Breast epithelium (tissue), 4 donors: ENCODE data around the gene PPARG. TPM values are rescaled to one million over a fixed set of nuclear protein-coding genes. Genes with fewer than 3 reads are reported as not detected.

Source experiments
- DNase-seq, 2 donors: peaks; one replicate each; pipeline ENCODE4 v3.0.0-alpha.2; 2019; ENCODE audit warnings: low spot score in 2 of 2
- H3K27ac ChIP-seq, 2 donors: fragments of 200-600 bp; sonication (generic) in 1 of 2; one replicate each; pipeline ENCODE4 v1.5.1; 2016 to 2019; ENCODE audit warnings: mild to moderate bottlenecking in 1 of 2
- H3K27me3 ChIP-seq, 2 donors: fragments of 200-600 bp; sonication (generic) in 1 of 2; one replicate each; pipeline versions ENCODE4 v1.5.1 to v1.6.0; 2017 to 2019; ENCODE audit warnings: control low read depth in 1 of 2, mild to moderate bottlenecking in 1 of 2
- H3K36me3 ChIP-seq: fragments of 200-600 bp; one replicate; pipeline ENCODE4 v1.5.1; 2019
- H3K4me1 ChIP-seq, 2 donors: fragments of 200-600 bp; sonication (generic); one replicate each; pipeline ENCODE4 v1.5.1; 2016 to 2019; ENCODE audit warnings: control low read depth in 1 of 2
- H3K4me3 ChIP-seq, 3 donors: fragments of 200-600 bp; sonication (generic); 1 replicate in 2 of 3; 2 replicates in 1 of 3; pipeline ENCODE4 v1.5.1; 2016 to 2019; ENCODE audit warnings: mild to moderate bottlenecking in 3 of 3, moderate library complexity in 2 of 3
- H3K9me3 ChIP-seq, 2 donors: fragments of 200-600 bp; sonication (generic) in 1 of 2; one replicate each; pipeline ENCODE4 v1.5.1; 2016 to 2019; ENCODE audit warnings: control low read depth in 1 of 2
- CTCF ChIP-seq, 3 donors: fragments of 450-650 bp; IDR thresholded peaks; one replicate each; pipeline ENCODE4 v1.5.1; 2016 to 2017; ENCODE audit warnings: antibody characterized with exemption in 3 of 3, mild to moderate bottlenecking in 3 of 3, moderate library complexity in 3 of 3
- POLR2A ChIP-seq: fragments of 450-650 bp; IDR thresholded peaks from one replicate; pipeline ENCODE4 v1.6.1; 2016; ENCODE audit warnings: antibody characterized with exemption, mild to moderate bottlenecking, moderate library complexity
- POLR2AphosphoS5 ChIP-seq, 3 donors: sonication (generic); formaldehyde crosslinking; IDR thresholded peaks; one replicate each; pipeline ENCODE4 v1.6.1; 2017; ENCODE audit warnings: antibody characterized with exemption in 3 of 3
- intact Hi-C: fragments of 100-400 bp; cut with DNase I; formaldehyde crosslinking; loops from one replicate; pipeline ENCODE4 v1.15.1; 2023; ENCODE audit warnings: low total_unique reads
- total RNA-seq, 3 donors: library from RNA; depleted of rRNA; stranded (reverse); fragments of >200 nt; gene quantifications; one replicate each; pipeline ENCODE4 v1.1.0, GENCODE V29; 2016

The PPARG gene
- total RNA-seq, 3 donors from 2014 or later: 44.2 to 359 (median 96.0) TPM

GRCh38 chr3:12327021-12327420 is 38.2 kb downstream of the PPARG start:
- no peak for DNase-seq
- H3K27me3 ChIP-seq: no peaks in the 10 kb centered on the region
- no peaks in the 10 kb centered on the region for H3K9me3 ChIP-seq
- intact Hi-C loops: loop anchor here (10.0 kb wide), 1 partner anchor 1632 kb away; no protein-coding TSS in a partner anchor
- no peak overlapping the region for H3K4me3 ChIP-seq
- TF ChIP-seq POLR2A (no peak), POLR2AphosphoS5 (IDR thresholded peaks at IDR 0.05) (no peak), CTCF (IDR thresholded peaks at IDR 0.05) (no peak)
- H3K36me3 ChIP-seq: no peaks in the 10 kb centered on the region
- H3K4me1 ChIP-seq: no peaks in the 10 kb centered on the region
- H3K27ac ChIP-seq: no peak overlapping the region

GRCh38 chr3:12328132-12328836 is 39.4 kb downstream of the PPARG start:
- intact Hi-C loops: loop anchor here (10.0 kb wide), 1 partner anchor 1633 kb away; no protein-coding TSS in a partner anchor
- H3K36me3 ChIP-seq: no peaks in the 10 kb centered on the region

GRCh38 chr3:12328837-12329462 is 40.1 kb downstream of the PPARG start:
- TF ChIP-seq POLR2AphosphoS5 (IDR thresholded peaks at IDR 0.05) (no peak), POLR2A (no peak), CTCF (IDR thresholded peaks at IDR 0.05) (no peak)
- Histone ChIP-seq H3K36me3 (no peaks in the 10 kb centered on the region), H3K4me1 (no peaks in the 10 kb centered on the region), H3K4me3 (no peak overlapping the region), H3K9me3 (no peaks in the 10 kb centered on the region), H3K27me3 (no peaks in the 10 kb centered on the region), H3K27ac (no peak overlapping the region)
- DNase-seq: no peak
- intact Hi-C loops: loop anchor here (10.0 kb wide), 1 partner anchor 1634 kb away; no protein-coding TSS in a partner anchor

More at GRCh38 chr3:12328132-12328836, 39.4 kb downstream of the PPARG start:
- H3K4me1 ChIP-seq: no peaks in the 10 kb centered on the region
- no peaks in the 10 kb centered on the region for H3K9me3 ChIP-seq
- no peaks in the 10 kb centered on the region for H3K27me3 ChIP-seq
- H3K27ac ChIP-seq: no peak overlapping the region
- H3K4me3 ChIP-seq: no peak overlapping the region
- TF ChIP-seq CTCF (IDR thresholded peaks at IDR 0.05) (no peak), POLR2AphosphoS5 (IDR thresholded peaks at IDR 0.05) (no peak), POLR2A (no peak)
- DNase-seq: no peak

DNA sequence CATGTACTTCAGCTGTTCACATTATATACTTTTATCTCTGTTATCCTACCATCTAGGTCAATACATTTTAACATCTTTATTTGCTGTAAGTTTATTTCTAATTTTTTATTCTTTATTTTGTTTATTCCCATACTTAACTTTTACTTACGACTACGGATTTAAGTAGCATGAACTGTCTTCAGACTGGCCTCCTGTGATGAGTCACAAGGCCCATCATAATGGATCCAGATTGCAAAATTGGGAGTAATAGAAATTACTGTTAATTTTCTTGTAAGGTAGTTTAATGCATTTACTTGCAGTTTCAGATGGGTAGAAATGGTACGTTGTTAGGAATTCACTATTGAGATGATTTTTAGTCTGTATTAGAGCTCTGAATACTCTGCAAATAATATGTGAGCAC is 45.9 kb downstream of the PPARG start:
- Histone ChIP-seq H3K27me3 (no peaks in the 10 kb centered on the region), H3K36me3 (no peaks in the 10 kb centered on the region), H3K9me3 (no peaks in the 10 kb centered on the region), H3K4me3 (no peak overlapping the region), H3K27ac (no peak overlapping the region), H3K4me1 (no peaks in the 10 kb centered on the region)
- DNase-seq: no peak
- TF ChIP-seq POLR2A (no peak), CTCF (IDR thresholded peaks at IDR 0.05) (no peak), POLR2AphosphoS5 (IDR thresholded peaks at IDR 0.05) (no peak)
- intact Hi-C loops: no loop called here

- Histone ChIP-seq H3K9me3 (no peaks in the 10 kb centered on the region), H3K36me3 (no peaks in the 10 kb centered on the region), H3K4me1 (no peaks in the 10 kb centered on the region), H3K27ac (no peak overlapping the region), H3K27me3 (no peaks in the 10 kb centered on the region), H3K4me3 (no peak overlapping the region)
- intact Hi-C loops: no loop called here
- DNase-seq: no peak
- TF ChIP-seq POLR2AphosphoS5 (IDR thresholded peaks at IDR 0.05) (no peak), POLR2A (no peak), CTCF (IDR thresholded peaks at IDR 0.05) (no peak)
Measured at GRCh38 chr3:12335421-12335820, 46.6 kb downstream of the PPARG start.
